H1 (cell line): Measurements from ENCODE around the gene LITAFD. TPM values are rescaled to one million over a fixed set of nuclear protein-coding genes. Genes with fewer than 3 reads are reported as not detected.

Source experiments
- CTCF ChIA-PET: fragments of 300-600 bp; sonication (Branson Sonifier 250); formaldehyde crosslinking; loops from one replicate; lab custom pipeline; 2021; ENCODE audit not compliant: partially characterized antibody; lab: Charles Lee
- POLR2A ChIA-PET: fragments of 300-600 bp; sonication (Branson Sonifier 250); formaldehyde crosslinking; loops from one replicate; lab custom pipeline; 2021; ENCODE audit warnings: inconsistent platforms; ENCODE audit not compliant: partially characterized antibody; lab: Charles Lee
- DNase-seq, 2 experiments: peaks; one replicate each; pipeline versions ENCODE4 v3.0.0 to v3.0.0-alpha.2; 2010 to 2022; ENCODE audit warnings: low spot score in 2 of 2, low read depth in 1 of 2, mixed read lengths in 1 of 2
- FAIRE-seq: peaks from 2 replicates; lab custom pipeline; 2011; peaks lifted over from hg19 to GRCh38; lab: Jason Lieb, UNC
- H2AFZ ChIP-seq: 2 replicates; pipeline ENCODE4 v1.8.1; 2012; ENCODE audit warnings: low read length, inconsistent platforms
- H2AK5ac ChIP-seq: 2 replicates; pipeline ENCODE4 v1.6.1; 2013; ENCODE audit warnings: low read depth, low read length
- H2BK120ac ChIP-seq: replicated peaks from 2 replicates; pipeline ENCODE3; 2013; ENCODE audit warnings: low read depth, low read length, inconsistent platforms
- H2BK12ac ChIP-seq: 2 replicates; pipeline ENCODE4 v1.6.1; 2013; ENCODE audit warnings: low read depth, low read length
- H2BK15ac ChIP-seq: 2 replicates; pipeline ENCODE4 v1.6.1; 2013; ENCODE audit warnings: low read length
- H2BK20ac ChIP-seq: 2 replicates; pipeline ENCODE4 v1.6.1; 2013; ENCODE audit warnings: low read length
- H2BK5ac ChIP-seq: 2 replicates; pipeline ENCODE4 v1.6.1; 2013; ENCODE audit warnings: low read depth, low read length
- H3K14ac ChIP-seq: 2 replicates; pipeline ENCODE4 v1.6.1; 2013; ENCODE audit warnings: inconsistent platforms; ENCODE audit not compliant: insufficient read length
- H3K18ac ChIP-seq: 2 replicates; pipeline ENCODE4 v1.6.1; 2013; ENCODE audit warnings: low read length; ENCODE audit errors: extremely low read depth
- H3K23ac ChIP-seq: 2 replicates; pipeline ENCODE4 v1.6.1; 2013; ENCODE audit warnings: inconsistent platforms; ENCODE audit not compliant: insufficient read length
- H3K23me2 ChIP-seq: 2 replicates; pipeline ENCODE4 v1.6.1; 2013; ENCODE audit warnings: low read depth, low read length
- H3K27ac ChIP-seq: 2 replicates; pipeline ENCODE4 v1.6.1; 2011; ENCODE audit warnings: low read depth, low read length, inconsistent platforms
- H3K27me3 ChIP-seq, 4 experiments: replicated peaks in 1 of 4; 1 replicate in 1 of 4; 2 replicates in 3 of 4; pipeline versions ENCODE4 v1.6.1 to v1.8.1; 2011 to 2013; ENCODE audit warnings: low read length in 3 of 4, mild to moderate bottlenecking in 3 of 4, inconsistent platforms in 2 of 4, mixed read lengths in 2 of 4, moderate library complexity in 1 of 4; ENCODE audit not compliant: control insufficient read depth in 3 of 4, insufficient read depth in 3 of 4; ENCODE audit errors: extremely low read depth in 1 of 4
- H3K36me3 ChIP-seq, 4 experiments: 2 replicates each; pipeline versions ENCODE4 v1.6.1 to v1.8.1; 2011 to 2013; ENCODE audit warnings: mild to moderate bottlenecking in 4 of 4, low read length in 3 of 4, moderate library complexity in 2 of 4, control low read depth in 1 of 4, inconsistent platforms in 1 of 4; ENCODE audit not compliant: insufficient read depth in 4 of 4, control insufficient read depth in 2 of 4
- H3K4ac ChIP-seq: replicated peaks from 2 replicates; pipeline ENCODE3; 2013; ENCODE audit warnings: low read length, low read depth, mixed read lengths, inconsistent platforms; ENCODE audit not compliant: insufficient read length
- H3K4me1 ChIP-seq, 4 experiments: replicated peaks in 1 of 4; 1 replicate in 1 of 4; 2 replicates in 3 of 4; pipeline versions ENCODE4 v1.6.1 to v1.8.1; 2011 to 2013; ENCODE audit warnings: low read length in 3 of 4, inconsistent platforms in 2 of 4, mixed read lengths in 1 of 4; ENCODE audit not compliant: insufficient read depth in 4 of 4, control insufficient read depth in 3 of 4
- H3K4me2 ChIP-seq, 2 experiments: 2 replicates each; pipeline versions ENCODE4 v1.6.1 to v1.8.1; 2011 to 2013; ENCODE audit warnings: low read depth in 2 of 2, low read length in 2 of 2, control low read depth in 1 of 2, inconsistent platforms in 1 of 2, mild to moderate bottlenecking in 1 of 2; ENCODE audit not compliant: insufficient read depth in 1 of 2
- H3K4me3 ChIP-seq, 4 experiments: fragments of 200-600, 300-600 bp in 1 of 4; sonication (generic), shearing (Covaris generic), sonication (Bioruptor Twin) in 1 of 4; 2 replicates each; pipeline versions ENCODE4 v1.5.1 to v1.8.1; 2011 to 2016; ENCODE audit warnings: low read length in 4 of 4, low read depth in 3 of 4, control low read depth in 2 of 4, inconsistent platforms in 2 of 4, mild to moderate bottlenecking in 2 of 4, mixed read lengths in 1 of 4, moderate library complexity in 1 of 4; ENCODE audit not compliant: insufficient read depth in 2 of 4; ENCODE audit errors: extremely low read depth in 1 of 4
- H3K56ac ChIP-seq: replicated peaks from 2 replicates; pipeline ENCODE3; 2013; ENCODE audit warnings: low read depth, mild to moderate bottlenecking, mixed read lengths, low read length, inconsistent platforms; ENCODE audit not compliant: insufficient read length
- H3K79me1 ChIP-seq: 2 replicates; pipeline ENCODE4 v1.6.1; 2013; ENCODE audit warnings: low read depth, low read length, control low read depth
- H3K79me2 ChIP-seq, 2 experiments: 2 replicates each; pipeline versions ENCODE4 v1.6.1 to v1.8.1; 2012 to 2013; ENCODE audit warnings: low read length in 2 of 2, mild to moderate bottlenecking in 2 of 2, inconsistent platforms in 1 of 2; ENCODE audit not compliant: insufficient read depth in 2 of 2, control insufficient read depth in 1 of 2
- H3K9ac ChIP-seq, 4 experiments: replicated peaks in 1 of 4; 1 replicate in 1 of 4; 2 replicates in 3 of 4; pipeline versions ENCODE4 v1.6.1 to v1.8.1; 2011 to 2013; ENCODE audit warnings: low read depth in 3 of 4, low read length in 3 of 4, control low read depth in 2 of 4, mild to moderate bottlenecking in 2 of 4, moderate library complexity in 2 of 4, inconsistent platforms in 1 of 4; ENCODE audit errors: extremely low read depth in 1 of 4
- H3K9me3 ChIP-seq, 2 experiments: 2 replicates each; pipeline versions ENCODE4 v1.6.1 to v1.8.1; 2012 to 2013; ENCODE audit warnings: mild to moderate bottlenecking in 2 of 2, moderate library complexity in 2 of 2, control low read depth in 1 of 2, inconsistent platforms in 1 of 2, low read depth in 1 of 2, low read length in 1 of 2, mixed read lengths in 1 of 2; ENCODE audit not compliant: insufficient read depth in 2 of 2
- H4K20me1 ChIP-seq, 2 experiments: replicated peaks in 1 of 2; 2 replicates each; pipeline versions ENCODE3 to v1.8.1; 2011 to 2013; ENCODE audit warnings: inconsistent platforms in 2 of 2, low read length in 2 of 2, mild to moderate bottlenecking in 1 of 2; ENCODE audit not compliant: insufficient read depth in 2 of 2, control insufficient read depth in 1 of 2
- H4K5ac ChIP-seq: 2 replicates; pipeline ENCODE4 v1.6.1; 2013; ENCODE audit warnings: low read length, low read depth, mixed read lengths, inconsistent platforms; ENCODE audit not compliant: insufficient read length
- H4K8ac ChIP-seq: 2 replicates; pipeline ENCODE4 v1.8.0; 2013; ENCODE audit warnings: mild to moderate bottlenecking, moderate library complexity, low read length, inconsistent platforms; ENCODE audit not compliant: insufficient read depth; ENCODE audit errors: extremely low read depth
- H4K91ac ChIP-seq: replicated peaks from 2 replicates; pipeline ENCODE3; 2013; ENCODE audit warnings: low read length, mixed read lengths, inconsistent platforms; ENCODE audit not compliant: insufficient read length
- CBX8 ChIP-seq: fragments of 300-800, 300-1000 bp; sonication (generic); IDR thresholded peaks from 2 replicates; pipeline ENCODE4 v1.7.1; 2016; ENCODE audit warnings: low read depth, low read length, borderline replicate concordance
- JUND ChIP-seq: IDR thresholded peaks from 2 replicates; pipeline ENCODE4 v1.6.1; 2011; ENCODE audit warnings: mild to moderate bottlenecking, improper control_type of control experiment, low read length
- MAFK ChIP-seq: IDR thresholded peaks from 2 replicates; pipeline ENCODE4 v1.6.1; 2012; ENCODE audit warnings: low read depth, mild to moderate bottlenecking, improper control_type of control experiment, low read length
- RBBP5 ChIP-seq: IDR thresholded peaks from 2 replicates; pipeline ENCODE4 v1.7.1; 2012; ENCODE audit warnings: low read depth, mild to moderate bottlenecking, inconsistent platforms, low read length, moderate library complexity, borderline replicate concordance
- SUZ12 ChIP-seq: fragments of 200-600 bp; sonication (generic); IDR thresholded peaks from 2 replicates; pipeline ENCODE4 v1.6.1; 2012; ENCODE audit warnings: mild to moderate bottlenecking, inconsistent platforms, low read length, moderate library complexity, mixed read lengths
- YY1 ChIP-seq: IDR thresholded peaks from 2 replicates; pipeline ENCODE4 v1.6.1; 2011; ENCODE audit warnings: low read depth, mild to moderate bottlenecking, low read length
- whole genome bisulfite sequencing, 2 experiments: shearing (Covaris generic) in 1 of 2; methylation state at CpG; one replicate each; pipeline versions ENCODE4 v1.1.6 to v1.1.7; 2013 to 2015; ENCODE audit warnings: low lambda C conversion rate in 2 of 2, mixed read lengths in 2 of 2, inconsistent platforms in 1 of 2, low coverage in 1 of 2, missing lambda C conversion rate in 1 of 2; ENCODE audit not compliant: insufficient replicate concordance in 2 of 2, insufficient coverage in 1 of 2, insufficient read length in 1 of 2; ENCODE audit errors: extremely low coverage in 1 of 2, missing lambda C conversion rate in 1 of 2; 5-methylcytosine and 5-hydroxymethylcytosine counted together
- polyA plus RNA-seq, 7 experiments: library from polyadenylated mRNA; depleted of rRNA in 3 of 7; stranded (reverse) in 5 of 7; unstranded in 2 of 7; fragments of >200 nt in 5 of 7; fragments of 200-250 nt in 2 of 7; gene quantifications; 1 replicate in 5 of 7; 2 replicates in 1 of 7; 4 replicates in 1 of 7; pipeline versions ENCODE4 v1.2.1 to v1.2.3, GENCODE V29; 2011 to 2013; ENCODE audit warnings: missing spikeins in 2 of 7, mixed read lengths in 2 of 7
- total RNA-seq: library from RNA; stranded (reverse); fragmentation: NEBNext Ultra II Directional; extraction: Animal tissue kit (Norgen Biotek cat#: 25700); gene quantifications from 2 replicates; pipeline ENCODE4 v1.2.1, GENCODE V29; 2021

The LITAFD gene
- total and polyA plus RNA-seq, 2 of the 8 experiments (the other 6 are each of a cell fraction or from before 2014, with no cell fraction given) = not detected

DNA sequence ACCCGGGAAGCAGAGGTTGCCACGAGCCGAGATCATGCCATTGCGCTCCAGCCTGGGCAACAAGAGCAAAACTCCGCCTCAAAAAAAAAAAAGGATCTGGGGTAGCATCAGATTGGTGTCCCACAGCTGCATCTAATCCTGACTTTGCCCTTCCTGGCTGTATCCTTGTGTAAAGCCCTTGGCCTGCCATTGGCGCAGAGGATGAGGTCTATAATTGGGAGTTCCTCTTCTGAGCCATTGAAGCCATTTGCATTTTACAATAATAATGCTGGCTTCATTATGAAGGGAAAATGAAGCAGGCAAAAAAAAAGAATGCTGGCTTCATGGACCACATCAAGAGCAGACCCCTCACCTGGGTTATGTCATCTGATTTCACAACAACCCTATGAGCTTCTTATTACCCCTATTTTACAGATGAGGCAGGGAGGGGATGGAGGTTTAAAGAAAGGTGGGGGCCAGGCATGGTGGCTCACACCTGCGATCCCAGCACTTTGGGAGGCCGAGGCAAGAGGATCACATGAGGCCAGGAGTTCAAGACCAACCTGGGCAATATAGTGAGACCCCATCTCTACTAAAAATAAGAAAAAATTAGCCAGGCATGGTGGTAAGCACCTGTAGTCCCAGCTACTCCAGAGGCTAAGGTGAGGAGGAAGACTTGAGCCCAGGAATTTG lies 1.2 kb upstream of the LITAFD start:
- Histone ChIP-seq H3K27me3 (no peaks in the 10 kb centered on the region), H3K4ac (no peak overlapping the region), H3K9me3 (no peaks in the 10 kb centered on the region), H2BK5ac (no peak overlapping the region), H2BK120ac (no peak overlapping the region), H3K14ac (no peak overlapping the region), H3K23me2 (no peaks in the 10 kb centered on the region; the same call in 1 of the 2 replicates), H4K20me1 (no peaks in the 10 kb centered on the region), H3K79me1 (no peaks in the 10 kb centered on the region), H3K56ac (no peak overlapping the region), H3K79me2 (no peaks in the 10 kb centered on the region), H3K9ac (no peak overlapping the region), H4K91ac (no peak overlapping the region), H2AK5ac (no peak overlapping the region), H3K4me3 (no peak overlapping the region), H3K4me2 (no peak overlapping the region), H2AFZ (no peak overlapping the region), H2BK12ac (no peak overlapping the region), H3K27ac (no peak overlapping the region), H3K23ac (no peak overlapping the region), H3K36me3 (no peaks in the 10 kb centered on the region), H2BK15ac (no peak overlapping the region), H4K8ac (no peak overlapping the region), H3K18ac (no peak overlapping the region), H4K5ac (no peak overlapping the region), H2BK20ac (no peak overlapping the region), H3K4me1 (peaks cover 3 to 19% (median 12%) of the 10 kb centered on the region in 4 experiments)
- 90% methylated on average over 8 of the region's 8 CpGs; no CpG with 5 or more reads in 1 of the 2 experiments for WGBS, 2 experiments
- ChIA-PET CTCF (interaction anchor here (0.6 to 7.2 kb wide), 39 partner anchors 8 to 345 kb away, joined by 3 to 52 read pairs (median 4); partner anchors contain the start of gene CARHSP1), POLR2A (interaction anchor here (0.6 to 29.1 kb wide), 7 partner anchors 9 to 211 kb away, joined by 3 to 456 read pairs (median 3); partner anchors contain the start of genes CARHSP1 and HAPSTR1)
- DNase-seq = no peak
- no peak for FAIRE-seq
- TF ChIP-seq CBX8 = no peak
- TF ChIP-seq YY1 = no peak
- no peak for TF ChIP-seq MAFK
- no peak for TF ChIP-seq JUND
- TF ChIP-seq SUZ12 = no peak
- no peak for TF ChIP-seq RBBP5
